Embryonic facial prominence (tissue), 1 donor: Measurements from ENCODE around the gene MXD3.
"Not testable (repeated sequence)": the region's sequence is repeated elsewhere in the genome, so short reads cannot be mapped to it uniquely, and the experiment has no call there.

ENCODE experiments used
- DNase-seq: peaks from one replicate; pipeline ENCODE4 v3.0.0-alpha.2; 2016; ENCODE audit errors: extremely low spot score

The MXD3 gene

GRCh38 chr5:177320879-177321278 lies 9.2 kb upstream of the MXD3 start:
- DNase-seq: no peak

- no peak for DNase-seq
Observed at GRCh38 chr5:177319913-177320588, 8.4 kb upstream of the MXD3 start.

DNA sequence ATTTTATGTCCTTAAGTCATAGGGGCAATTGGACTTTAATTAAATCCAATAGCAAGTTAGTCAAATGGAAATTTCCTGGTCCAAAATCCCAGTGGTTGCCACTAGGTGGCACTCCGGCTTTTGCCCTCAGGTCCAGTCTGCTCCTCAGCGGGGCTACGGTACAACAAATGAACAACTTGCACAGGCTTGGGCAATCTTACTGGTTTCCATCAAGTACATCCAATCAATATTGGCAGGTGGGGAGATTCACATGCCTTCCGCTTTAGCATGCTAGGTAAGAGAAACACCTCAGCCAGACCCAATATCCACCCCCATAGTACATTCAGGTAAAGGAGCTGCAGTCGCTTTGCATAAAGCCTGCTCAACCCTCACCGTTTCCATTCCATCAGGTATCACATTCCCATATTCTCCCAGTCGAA lies 6.3 kb upstream of the MXD3 start:
- no peak for DNase-seq

GRCh38 chr5:177316005-177316404 lies 4.3 kb upstream of the MXD3 start:
- no peak for DNase-seq

- no peak for DNase-seq
Observed at GRCh38 chr5:177315411-177315810, 3.7 kb upstream of the MXD3 start.

DNA sequence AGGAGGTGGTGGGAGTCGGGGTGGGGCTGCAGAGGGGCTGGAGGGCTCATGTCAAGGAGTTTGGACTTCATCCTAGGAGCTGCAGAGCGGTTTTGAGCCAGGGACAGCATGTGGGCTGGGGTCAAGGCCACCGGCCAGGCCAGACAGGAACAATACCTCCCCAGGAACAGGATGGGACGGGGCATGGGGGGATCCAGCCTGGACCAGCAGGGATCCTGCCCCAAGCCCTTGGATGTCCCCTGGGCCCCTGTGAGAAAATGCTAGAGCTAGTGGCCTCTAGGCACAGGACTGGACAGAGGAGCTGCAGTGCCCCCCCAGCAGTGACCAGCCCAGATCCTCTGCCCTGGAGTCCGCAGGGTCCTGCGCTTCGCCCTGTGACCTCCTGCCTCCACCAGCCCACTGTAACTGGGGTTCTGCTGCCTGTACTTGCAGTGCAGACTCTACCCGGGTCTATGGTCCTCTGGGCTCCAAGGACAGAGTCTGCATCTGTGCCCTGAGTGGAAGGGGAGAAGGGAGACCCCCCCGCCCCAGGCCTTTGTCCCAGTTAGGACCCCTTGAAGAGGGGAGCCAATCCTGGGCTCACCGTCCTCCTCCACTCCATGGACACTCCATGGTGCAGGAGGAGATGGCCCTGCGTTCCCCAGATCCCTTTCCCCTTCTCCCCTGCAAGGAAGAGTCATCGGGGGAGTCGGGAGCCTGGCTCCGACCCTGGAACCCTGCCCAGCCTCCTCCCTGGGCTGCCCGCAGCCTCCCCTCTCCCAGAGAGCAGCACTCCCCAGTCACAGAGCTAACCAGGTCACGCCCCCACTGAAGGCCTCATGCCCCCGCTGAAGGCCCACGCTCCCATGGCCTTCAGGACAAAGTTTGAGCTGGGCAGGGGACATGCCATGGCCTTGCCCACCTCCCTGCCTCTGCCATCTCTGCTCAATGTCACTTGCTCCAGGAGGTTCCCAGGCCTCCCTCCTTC lies 3.0 kb upstream of the MXD3 start:
- no peak for DNase-seq

DNA sequence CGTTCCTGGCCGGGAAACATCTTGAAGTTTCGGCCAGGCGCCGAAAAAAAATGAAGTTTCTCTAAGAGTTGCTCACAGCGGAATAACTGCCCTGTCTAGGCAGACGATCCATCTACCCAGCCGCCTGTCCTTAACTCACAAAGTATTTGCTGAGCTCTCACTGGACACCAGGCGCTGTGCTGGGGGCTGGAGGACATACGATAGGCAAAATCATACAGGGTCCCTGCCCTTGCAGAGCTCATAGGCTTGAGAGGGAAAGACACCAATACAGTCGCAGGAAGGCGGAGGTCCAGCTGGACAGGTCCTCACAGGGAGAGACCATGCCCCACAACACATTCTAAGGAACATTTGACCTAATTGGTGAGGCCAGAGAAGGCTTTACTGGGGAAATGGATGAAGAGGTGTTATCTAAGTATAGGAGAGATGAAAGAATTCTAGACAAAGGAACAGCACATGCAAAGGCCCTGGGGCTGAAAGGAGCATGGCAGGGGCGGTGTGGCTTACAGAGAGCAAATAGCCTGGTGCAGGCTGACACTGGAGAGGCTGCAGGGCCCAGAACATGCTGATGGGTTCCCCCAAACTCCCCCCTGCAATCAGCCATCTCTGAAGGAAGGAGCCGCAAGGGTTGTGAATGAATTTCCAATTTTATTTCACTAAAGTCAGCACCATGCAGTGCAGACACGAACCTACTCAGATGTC lies 2.0 kb upstream of the MXD3 start:
- no peak for DNase-seq

- DNase-seq: no peak
Observed at GRCh38 chr5:177312649-177313181, 1.0 kb upstream of the MXD3 start.

GRCh38 chr5:177311392-177311722 lies 341 bp downstream of the MXD3 start:
- no peak for DNase-seq

DNA sequence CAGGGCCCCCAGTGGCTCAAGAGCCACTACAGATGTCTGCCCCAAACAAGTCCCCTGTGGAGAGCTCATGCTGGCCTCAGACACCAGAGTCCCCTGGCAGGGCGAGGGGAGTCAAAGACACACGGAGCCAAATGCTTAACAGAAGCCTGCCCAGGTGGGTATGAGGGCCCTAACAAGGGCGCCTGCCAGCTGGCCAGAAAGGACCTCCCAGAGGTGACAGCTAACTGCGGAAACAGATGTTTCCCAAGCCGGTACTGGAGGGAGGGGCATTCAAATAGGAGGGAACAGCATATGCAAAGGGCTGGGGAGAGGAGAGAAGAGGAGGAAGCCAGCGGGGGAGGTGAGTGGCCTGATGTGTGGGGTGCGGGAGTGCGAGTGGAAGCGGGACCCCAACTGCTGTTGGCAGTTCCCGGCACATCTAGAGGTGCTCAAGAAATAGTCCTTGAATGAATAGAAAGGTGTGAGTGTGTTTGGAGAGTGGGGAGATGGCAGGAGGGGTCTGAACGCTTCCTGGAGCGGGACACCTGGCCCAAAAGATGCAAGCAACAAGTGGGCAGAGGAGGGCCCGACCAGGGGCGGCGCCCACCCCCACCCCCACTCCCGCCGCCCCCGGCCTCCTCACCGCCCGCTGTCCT lies 824 bp downstream of the MXD3 start:
- no peak for DNase-seq

DNA sequence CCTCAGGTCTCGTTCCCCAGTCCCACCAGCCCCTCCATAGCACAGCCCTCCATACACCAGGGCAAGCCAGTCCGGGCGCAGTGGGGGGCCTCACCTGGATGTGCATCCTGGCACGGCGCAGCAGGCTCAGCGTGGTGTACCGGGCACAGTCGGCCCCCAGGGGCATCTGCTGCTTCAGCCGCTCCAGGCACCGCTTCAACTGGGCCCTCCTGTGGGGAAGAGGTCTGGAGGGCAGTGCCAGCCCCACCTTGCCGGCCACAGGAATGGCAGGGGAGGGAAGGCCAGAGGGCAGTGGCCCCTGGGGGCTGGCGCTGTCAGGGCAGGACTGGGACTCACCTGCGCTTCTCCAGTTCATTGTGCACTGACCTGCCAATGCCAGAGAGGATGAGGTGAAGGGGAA lies 1.4 kb downstream of the MXD3 start:
- DNase-seq: no peak

DNA sequence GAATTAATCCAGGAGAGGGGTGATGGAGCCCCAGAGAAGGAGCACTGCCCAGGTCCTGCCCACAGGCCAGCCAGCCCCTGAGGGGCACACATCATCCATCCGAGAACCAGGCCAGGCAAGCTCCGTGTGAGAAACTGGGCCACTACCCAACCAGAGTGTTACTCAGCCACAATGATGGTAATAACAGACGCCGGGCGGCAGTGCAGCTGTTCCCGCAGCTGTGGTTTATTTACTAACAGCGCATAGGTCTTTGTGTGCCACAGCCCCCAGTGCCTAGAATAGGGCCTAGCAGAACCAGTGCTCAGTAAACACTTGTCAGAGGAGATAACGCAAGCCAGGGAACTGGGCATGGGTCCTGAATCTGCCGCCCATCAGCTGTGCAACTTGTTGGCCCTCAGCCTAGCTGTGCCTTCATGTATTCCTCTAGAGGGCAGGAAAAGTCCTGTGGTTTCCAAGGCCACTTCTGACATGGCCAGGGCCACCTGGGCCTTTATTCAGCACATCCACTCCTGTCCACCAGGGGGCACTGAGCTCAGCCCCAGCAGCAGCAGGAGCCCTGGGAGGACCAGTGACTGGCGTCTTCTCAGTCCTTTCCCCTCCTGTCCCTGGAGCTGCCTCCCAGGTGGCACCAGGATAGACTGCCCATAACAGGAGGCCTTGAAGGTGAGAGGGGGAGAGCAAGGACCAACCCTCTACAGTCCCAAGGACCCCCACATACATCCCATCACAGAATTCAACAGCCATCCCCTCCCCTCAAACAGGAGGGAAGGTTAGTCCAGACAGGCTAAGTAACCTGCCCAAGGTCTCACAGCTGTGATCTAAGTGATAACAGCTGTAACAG lies 2.1 kb downstream of the MXD3 start:
- no peak for DNase-seq

DNA sequence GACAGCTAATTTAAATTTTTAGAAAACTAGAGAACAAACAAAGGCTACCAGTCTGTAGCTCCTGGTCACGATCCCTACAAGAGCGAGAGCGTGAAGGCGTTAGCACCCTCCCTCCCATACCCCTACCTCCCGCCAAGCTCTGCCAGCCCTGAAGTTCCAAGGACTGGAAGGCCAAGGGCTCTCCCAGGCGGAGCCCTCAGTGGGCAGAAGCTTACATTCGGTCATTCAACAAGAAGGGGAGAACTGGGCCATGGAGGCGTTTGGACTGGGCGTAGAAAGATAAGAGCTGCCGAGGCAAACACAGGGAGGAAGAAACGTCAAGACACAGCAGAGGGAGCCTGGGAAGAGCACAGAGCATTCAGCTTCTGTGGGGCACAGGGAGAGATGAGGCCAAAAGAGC lies 3.0 kb downstream of the MXD3 start:
- DNase-seq: no peak

DNA sequence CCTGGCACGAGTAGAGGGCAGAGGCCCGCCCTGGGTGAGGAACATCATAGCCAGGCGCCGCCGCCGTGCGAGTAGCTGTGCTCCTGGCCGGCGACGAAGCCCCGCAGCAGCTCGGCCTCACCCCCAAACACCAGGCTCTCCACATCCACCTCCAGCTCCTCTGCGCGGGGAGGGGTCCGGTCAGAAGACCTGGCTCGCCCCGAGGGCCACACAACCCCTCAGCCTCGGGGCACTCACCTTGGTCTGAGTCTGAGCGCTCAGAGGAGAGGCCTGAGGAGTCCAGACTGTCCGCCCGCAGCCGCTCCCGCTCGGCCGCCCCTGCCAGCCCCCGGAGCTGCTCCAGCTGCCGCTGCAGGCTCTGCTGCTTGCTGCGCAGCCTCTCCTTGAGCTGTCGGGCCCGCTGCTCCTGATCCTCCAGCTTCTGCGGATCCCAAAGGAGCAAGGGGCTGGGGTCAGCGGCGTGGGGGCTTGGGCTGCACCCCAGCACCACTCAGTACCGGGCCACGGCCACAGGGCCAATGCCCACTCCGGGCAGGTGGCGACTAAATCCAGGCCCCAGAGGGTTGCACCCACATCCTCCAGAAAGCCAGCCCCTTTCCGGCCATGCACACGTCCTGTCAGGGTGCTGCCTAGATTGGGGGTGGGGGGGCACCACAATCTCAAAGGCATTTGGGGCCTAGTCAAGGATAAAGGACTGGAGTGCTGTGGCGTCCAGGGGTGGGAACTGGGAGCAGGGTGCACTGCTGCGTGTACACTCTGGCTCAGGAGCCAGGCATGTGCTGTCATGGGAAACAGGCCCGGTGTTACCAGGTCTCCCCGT lies 3.9 kb downstream of the MXD3 start:
- DNase-seq: no peak

DNA sequence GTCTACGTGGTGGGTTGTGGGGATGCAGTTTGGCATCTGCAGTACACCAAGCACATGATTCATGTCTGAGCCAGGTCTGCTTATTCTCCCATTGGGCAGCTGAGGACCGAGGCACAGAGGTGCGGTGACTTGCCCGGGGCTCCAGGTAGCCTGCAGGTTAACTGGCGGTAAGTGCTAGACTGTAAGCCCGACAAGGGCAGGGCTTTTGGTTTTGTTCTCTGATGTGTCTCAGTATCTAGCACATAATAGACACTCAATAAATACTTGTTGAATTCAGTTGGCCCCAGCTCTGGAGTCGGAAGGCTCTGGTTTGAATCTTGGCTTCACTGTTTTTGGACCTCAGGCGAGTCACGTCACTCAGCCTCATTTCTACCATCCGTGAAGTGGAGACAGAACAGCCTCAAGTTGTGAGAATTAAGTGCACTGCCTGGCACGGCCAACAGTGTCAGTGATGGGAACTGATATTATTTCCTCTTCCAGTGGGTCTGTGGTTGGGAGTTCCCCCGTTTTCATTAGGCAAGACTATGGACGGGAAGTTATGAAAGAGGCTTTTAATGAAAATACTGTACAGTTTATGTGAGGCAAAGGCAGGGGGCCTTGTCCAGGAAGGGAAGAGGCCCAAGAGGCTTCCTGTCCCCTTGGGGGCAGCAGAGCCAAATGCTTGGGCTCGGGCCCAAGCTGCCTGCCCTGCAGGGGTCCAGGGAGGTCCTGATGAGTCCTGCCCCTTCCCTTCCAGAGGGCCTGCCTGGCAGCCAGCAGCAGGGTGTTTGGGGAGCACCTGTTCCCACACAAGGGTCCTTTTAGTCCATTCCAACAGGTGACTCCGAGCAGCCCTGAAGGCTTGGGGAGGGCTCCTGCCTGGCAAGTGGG lies 4.8 kb downstream of the MXD3 start:
- no peak for DNase-seq

GRCh38 chr5:177306103-177306640 lies 5.5 kb downstream of the MXD3 start:
- not testable (repeated sequence) for DNase-seq

- DNase-seq: no peak
Observed at GRCh38 chr5:177304392-177305119, 7.1 kb downstream of the MXD3 start.

GRCh38 chr5:177303925-177304391 lies 7.7 kb downstream of the MXD3 start:
- DNase-seq: no peak
